ENCODE measurements around the gene HES3. TPM values are rescaled to one million over a fixed set of nuclear protein-coding genes. Genes with fewer than 3 reads are reported as not detected.
A peak's percentile ranks its signal among the peaks of the same experiment; 100 is the strongest.

HES3 gene
- polyA plus RNA-seq, 1 experiment, result not detected

DNA sequence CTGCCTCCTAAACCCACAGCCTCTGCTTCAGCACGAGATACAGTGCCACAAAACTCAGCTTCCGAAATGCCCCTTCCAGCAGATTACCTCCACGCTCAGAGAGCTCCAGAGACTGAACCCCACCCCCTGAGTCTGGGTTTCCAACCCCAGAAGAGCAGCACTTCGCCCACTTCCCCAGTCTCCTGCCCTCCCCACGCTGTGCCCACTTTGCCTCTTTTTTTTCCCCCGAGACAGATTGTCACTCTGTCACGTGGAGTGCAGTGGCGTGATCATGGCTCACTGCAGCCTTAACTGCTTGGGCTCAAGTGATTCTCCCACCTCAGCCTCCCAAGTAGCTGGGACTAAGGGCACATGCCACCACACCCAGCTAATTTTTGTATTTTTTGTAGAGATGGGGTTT lies 18.3 kb upstream of the HES3 start:
- ChIA-PET POLR2A (no interaction called here), CTCF (interaction anchor here (0.6 kb wide), 1 partner anchor 9 kb away, joined by 3 read pairs; no protein-coding TSS in a partner anchor)
- no peak for DNase-seq (ENCODE audit: low read depth)
- no peak for TF ChIP-seq CTCF (IDR thresholded peaks at IDR 0.05; ENCODE audit: insufficient read depth, low read depth, low read length)
- Histone ChIP-seq H3K4me3 (ENCODE audit: low read depth, low read length) (no peak overlapping the region), H3K27me3 (ENCODE audit: control insufficient read depth, insufficient read depth, low read length) (no peaks in the 10 kb centered on the region), H3K36me3 (ENCODE audit: control insufficient read depth, insufficient read depth, low read length) (peaks cover 19% of the 10 kb centered on the region)

- no peak for TF ChIP-seq CTCF (IDR thresholded peaks at IDR 0.05; ENCODE audit: insufficient read depth, low read depth, low read length)
- DNase-seq (ENCODE audit: low read depth), result no peak
- ChIA-PET CTCF (interaction anchor here (1.0 to 1.3 kb wide), 3 partner anchors 23 to 191 kb away, joined by 3 read pairs; no protein-coding TSS in a partner anchor), POLR2A (no interaction called here)
- no peak overlapping the region for H3K4me3 ChIP-seq (ENCODE audit: low read depth, low read length)
- peaks cover 9% of the 10 kb centered on the region for H3K36me3 ChIP-seq (ENCODE audit: control insufficient read depth, insufficient read depth, low read length)
- H3K27me3 ChIP-seq (ENCODE audit: control insufficient read depth, insufficient read depth, low read length), result no peaks in the 10 kb centered on the region
These were observed 10.6 kb upstream of the HES3 start for GRCh38 chr1:6233376-6233775.

- H3K4me3 ChIP-seq (ENCODE audit: low read depth, low read length), result peak overlapping the region; percentile 65
- POLR2A ChIA-PET, result interaction anchor here (0.6 kb wide), 1 partner anchor 149 kb away, joined by 5 read pairs; no protein-coding TSS in a partner anchor
- TF ChIP-seq CTCF (IDR thresholded peaks at IDR 0.05; ENCODE audit: insufficient read depth, low read depth, low read length), result no peak
These were observed 9.3 kb upstream of the HES3 start for GRCh38 chr1:6234502-6235295.

DNA sequence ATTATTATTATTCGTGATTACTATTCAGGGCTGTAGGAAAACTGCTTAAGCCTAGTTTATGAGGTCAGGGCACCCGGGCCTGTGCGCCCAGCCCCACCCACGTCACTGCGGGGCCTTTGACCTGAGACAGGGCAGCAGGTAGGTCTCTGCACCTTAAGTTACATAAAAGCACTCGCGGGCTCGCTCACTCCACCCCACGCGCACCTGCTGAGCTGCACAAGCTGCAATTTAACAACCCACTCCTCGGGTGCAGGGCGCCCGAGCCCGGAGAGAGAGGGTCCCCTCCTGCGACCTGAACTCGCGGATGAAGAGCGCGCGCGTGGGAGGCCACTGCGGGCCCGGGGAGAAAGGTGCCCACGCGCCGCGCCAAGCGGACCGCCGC lies 8.7 kb upstream of the HES3 start:
- POLR2A ChIA-PET, result interaction anchor here (0.6 kb wide), 1 partner anchor 150 kb away, joined by 5 read pairs; no protein-coding TSS in a partner anchor
- no peak for TF ChIP-seq CTCF (IDR thresholded peaks at IDR 0.05; ENCODE audit: insufficient read depth, low read depth, low read length)
- peak overlapping the region; percentile 65 for H3K4me3 ChIP-seq (ENCODE audit: low read depth, low read length)
- H3K27me3 ChIP-seq (ENCODE audit: control insufficient read depth, insufficient read depth, low read length), result peaks cover 2% of the 10 kb centered on the region; the same call in 1 of the 2 replicates
- no peak for DNase-seq (ENCODE audit: low read depth)
- H3K36me3 ChIP-seq (ENCODE audit: control insufficient read depth, insufficient read depth, low read length), result peaks cover 5% of the 10 kb centered on the region
- CTCF ChIA-PET, result interaction anchor here (1.0 to 2.6 kb wide), 6 partner anchors 10 to 182 kb away, joined by 3 to 10 read pairs (median 6); no protein-coding TSS in a partner anchor

More at GRCh38 chr1:6234502-6235295, 9.3 kb upstream of the HES3 start:
- Histone ChIP-seq H3K36me3 (ENCODE audit: control insufficient read depth, insufficient read depth, low read length) (peaks cover 6% of the 10 kb centered on the region), H3K27me3 (ENCODE audit: control insufficient read depth, insufficient read depth, low read length) (peaks cover 2% of the 10 kb centered on the region; the same call in 1 of the 2 replicates)
- DNase-seq (ENCODE audit: low read depth), result no peak
- CTCF ChIA-PET, result interaction anchor here (0.6 to 2.6 kb wide), 8 partner anchors 9 to 182 kb away, joined by 3 to 10 read pairs (median 4); no protein-coding TSS in a partner anchor

- CTCF ChIA-PET, result interaction anchor here (1.4 to 1.5 kb wide), 2 partner anchors 8 to 201 kb away, joined by 4 to 5 read pairs; no protein-coding TSS in a partner anchor
- TF ChIP-seq CTCF (IDR thresholded peaks at IDR 0.05; ENCODE audit: insufficient read depth, low read depth, low read length), result no peak
- POLR2A ChIA-PET, result no interaction called here
- no peak overlapping the region for H3K4me3 ChIP-seq (ENCODE audit: low read depth, low read length)
- DNase-seq (ENCODE audit: low read depth), result no peak
- H3K27me3 ChIP-seq (ENCODE audit: control insufficient read depth, insufficient read depth, low read length), result peaks cover 10% of the 10 kb centered on the region
- H3K36me3 ChIP-seq (ENCODE audit: control insufficient read depth, insufficient read depth, low read length), result peaks cover 2% of the 10 kb centered on the region; the same call in 1 of the 2 replicates
These were observed 6.9 kb upstream of the HES3 start for GRCh38 chr1:6237093-6237492.
